Measurements from ENCODE around the gene WFDC1. TPM values are rescaled to one million over a fixed set of nuclear protein-coding genes. Genes with fewer than 3 reads are reported as not detected.

Gene WFDC1
- total RNA-seq, 4 donors from 2014 or later: 0.77 to 13.3 (median 5.7) TPM

- Histone ChIP-seq H3K36me3 (no peaks in the 10 kb centered on the region), H3K27ac (no peak overlapping the region), H3K4me3 (no peak overlapping the region), H3K27me3 (no peaks in the 10 kb centered on the region), H3K4me1 (no peaks in the 10 kb centered on the region), H3K9me3 (no peaks in the 10 kb centered on the region)
- intact Hi-C loops (cut with DNase I; ENCODE audit: low total_unique reads): no loop called here
- no peak for DNase-seq
- no peak for TF ChIP-seq CTCF (IDR thresholded peaks at IDR 0.05)
- no peak for TF ChIP-seq POLR2A (IDR thresholded peaks at IDR 0.05)
Measured at GRCh38 chr16:84258266-84258665, 36.4 kb upstream of the WFDC1 start.

GRCh38 chr16:84259691-84260090 lies 35.0 kb upstream of the WFDC1 start:
- Histone ChIP-seq H3K4me1 (no peaks in the 10 kb centered on the region), H3K36me3 (no peaks in the 10 kb centered on the region), H3K27me3 (no peaks in the 10 kb centered on the region), H3K4me3 (no peak overlapping the region), H3K9me3 (no peaks in the 10 kb centered on the region), H3K27ac (no peak overlapping the region)
- no peak for DNase-seq
- intact Hi-C loops (cut with DNase I; ENCODE audit: low total_unique reads): no loop called here
- no peak for TF ChIP-seq CTCF (IDR thresholded peaks at IDR 0.05)
- TF ChIP-seq POLR2A (IDR thresholded peaks at IDR 0.05): no peak

GRCh38 chr16:84260766-84261554 lies 33.7 kb upstream of the WFDC1 start:
- H3K27me3 ChIP-seq: no peaks in the 10 kb centered on the region
- H3K4me1 ChIP-seq: no peaks in the 10 kb centered on the region
- intact Hi-C loops (cut with DNase I; ENCODE audit: low total_unique reads): no loop called here
- H3K9me3 ChIP-seq: no peaks in the 10 kb centered on the region
- H3K27ac ChIP-seq: no peak overlapping the region
- no peak for DNase-seq
- H3K36me3 ChIP-seq: no peaks in the 10 kb centered on the region
- H3K4me3 ChIP-seq: no peak overlapping the region
- TF ChIP-seq POLR2A (IDR thresholded peaks at IDR 0.05): no peak
- no peak for TF ChIP-seq CTCF (IDR thresholded peaks at IDR 0.05)

- H3K4me1 ChIP-seq: no peaks in the 10 kb centered on the region
- no peak overlapping the region for H3K27ac ChIP-seq
- no peaks in the 10 kb centered on the region for H3K9me3 ChIP-seq
- intact Hi-C loops (cut with DNase I; ENCODE audit: low total_unique reads): no loop called here
- H3K27me3 ChIP-seq: no peaks in the 10 kb centered on the region
- no peak for DNase-seq
- TF ChIP-seq CTCF (IDR thresholded peaks at IDR 0.05): no peak
- no peak for TF ChIP-seq POLR2A (IDR thresholded peaks at IDR 0.05)
- no peak overlapping the region for H3K4me3 ChIP-seq
- H3K36me3 ChIP-seq: no peaks in the 10 kb centered on the region
Measured at GRCh38 chr16:84262031-84262430, 32.6 kb upstream of the WFDC1 start.

GRCh38 chr16:84262939-84263338 lies 31.7 kb upstream of the WFDC1 start:
- Histone ChIP-seq H3K27ac (no peak overlapping the region), H3K9me3 (no peaks in the 10 kb centered on the region), H3K4me3 (no peak overlapping the region), H3K27me3 (no peaks in the 10 kb centered on the region), H3K4me1 (no peaks in the 10 kb centered on the region), H3K36me3 (no peaks in the 10 kb centered on the region)
- no peak for TF ChIP-seq CTCF (IDR thresholded peaks at IDR 0.05)
- TF ChIP-seq POLR2A (IDR thresholded peaks at IDR 0.05): no peak
- DNase-seq: no peak
- intact Hi-C loops (cut with DNase I; ENCODE audit: low total_unique reads): no loop called here

Data from uterus (tissue), 4 donors.